GM21619 (cell line): ENCODE results near the gene GAPDHS.
A peak's percentile ranks its signal among the peaks of the same experiment; 100 is the strongest.

ENCODE experiments used
- ATAC-seq: cut with Tn5 transposase; IDR thresholded peaks from one replicate; pipeline ENCODE4 v1.9.1; 2021; ENCODE audit not compliant: unreplicated experiment

Gene GAPDHS

DNA sequence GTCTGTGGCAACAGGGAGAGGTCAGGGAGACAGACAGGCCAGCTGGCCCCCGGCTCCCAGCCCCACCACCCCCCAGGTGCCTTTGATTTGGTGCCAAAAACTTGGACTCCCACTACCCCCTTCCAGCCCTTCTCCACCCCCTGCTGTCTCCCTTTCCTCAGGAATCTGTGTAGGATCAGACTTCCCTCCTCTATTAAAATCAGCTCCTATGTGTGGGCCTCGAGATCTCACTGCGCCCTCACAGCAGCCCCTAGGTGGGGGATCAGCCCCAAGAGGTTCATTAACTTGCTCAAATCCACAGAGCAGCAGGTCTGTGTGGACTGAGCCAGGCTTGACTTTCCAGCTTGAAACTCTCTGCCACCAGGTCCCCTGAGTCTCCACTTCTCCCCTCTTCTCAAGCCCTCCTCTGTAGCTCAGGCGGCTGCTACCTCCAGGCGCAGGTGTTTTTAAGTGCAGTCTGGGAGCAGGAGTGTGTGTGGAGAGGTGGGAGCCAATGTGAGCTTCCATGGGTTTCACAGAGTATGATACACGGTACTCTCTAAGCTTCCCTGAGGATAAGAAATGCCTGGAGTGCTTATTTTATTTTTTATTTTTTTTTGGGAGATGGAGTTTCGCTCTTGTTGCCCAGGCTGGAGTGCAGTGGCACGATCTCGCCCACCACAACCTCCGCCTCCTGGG, 1.7 kb downstream of the GAPDHS start:
- no peak for ATAC-seq

GRCh38 chr19:35539314-35539713, 6.1 kb downstream of the GAPDHS start:
- ATAC-seq: no peak

DNA sequence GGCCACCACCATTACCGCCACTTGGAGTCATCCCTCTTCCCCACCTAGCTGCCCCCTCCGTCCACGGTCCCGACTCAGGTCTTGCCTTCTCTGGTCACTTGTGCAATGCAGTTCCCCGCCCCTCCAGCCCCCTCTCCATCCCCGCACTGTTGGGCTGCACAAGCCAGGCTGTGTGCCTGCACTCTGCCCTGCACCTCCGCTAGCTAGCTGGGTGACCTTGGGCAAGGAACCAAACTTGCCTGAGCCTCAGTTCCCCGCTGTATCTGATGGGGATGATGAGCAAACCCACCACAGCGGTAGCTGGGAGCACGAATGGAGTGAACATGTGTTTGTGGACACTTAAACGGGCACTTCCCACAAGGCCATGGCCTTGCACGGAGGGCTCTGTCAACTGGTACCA, 6.6 kb downstream of the GAPDHS start:
- no peak for ATAC-seq

GRCh38 chr19:35540356-35540927, 7.2 kb downstream of the GAPDHS start:
- no peak for ATAC-seq

DNA sequence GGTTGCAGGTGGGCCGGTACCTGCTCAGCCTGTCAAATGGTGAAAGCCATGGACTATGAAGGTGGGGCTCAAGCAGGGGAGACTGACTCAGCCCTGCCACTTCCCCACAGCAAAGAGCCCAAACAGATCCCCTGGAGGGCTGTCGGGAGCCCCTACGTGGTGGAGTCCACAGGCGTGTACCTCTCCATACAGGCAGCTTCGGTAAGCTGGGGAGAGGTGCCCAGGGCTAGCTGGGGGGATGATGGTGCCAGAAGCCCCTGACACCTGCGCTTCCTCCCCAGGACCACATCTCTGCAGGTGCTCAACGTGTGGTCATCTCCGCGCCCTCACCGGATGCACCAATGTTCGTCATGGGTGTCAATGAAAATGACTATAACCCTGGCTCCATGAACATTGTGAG, 9.0 kb downstream of the GAPDHS start:
- ATAC-seq: no peak

DNA sequence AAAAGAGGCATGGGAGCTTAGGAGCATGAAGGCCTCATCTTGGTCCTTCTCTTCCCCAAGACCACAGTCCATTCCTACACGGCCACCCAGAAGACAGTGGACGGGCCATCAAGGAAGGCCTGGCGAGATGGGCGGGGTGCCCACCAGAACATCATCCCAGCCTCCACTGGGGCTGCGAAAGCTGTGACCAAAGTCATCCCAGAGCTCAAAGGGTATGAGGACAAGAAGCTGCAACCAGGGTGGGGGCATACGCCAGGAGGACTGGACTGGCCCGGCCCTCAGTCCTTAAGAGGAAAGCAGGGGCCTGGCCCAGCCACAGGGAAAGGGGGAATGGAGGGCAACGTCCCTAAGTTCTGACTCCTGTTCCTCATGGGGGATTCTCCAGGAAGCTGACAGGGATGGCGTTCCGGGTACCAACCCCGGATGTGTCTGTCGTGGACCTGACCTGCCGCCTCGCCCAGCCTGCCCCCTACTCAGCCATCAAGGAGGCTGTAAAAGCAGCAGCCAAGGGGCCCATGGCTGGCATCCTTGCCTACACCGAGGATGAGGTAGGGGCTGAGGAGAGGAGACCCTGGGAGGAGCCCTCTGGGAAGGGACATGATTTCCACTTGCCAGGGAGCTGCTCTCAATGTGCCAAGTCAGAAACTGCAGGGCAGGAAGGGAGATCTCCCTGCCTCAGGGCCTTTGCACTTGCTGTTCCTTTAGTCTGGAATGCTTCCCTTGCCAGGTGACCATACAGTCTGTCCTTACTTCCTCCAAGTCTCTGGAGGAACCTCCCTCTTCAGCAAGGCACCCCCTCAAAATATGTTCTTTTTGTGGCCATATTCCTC, 10.2 kb downstream of the GAPDHS start:
- no peak for ATAC-seq

GRCh38 chr19:35544110-35544802, 11.0 kb downstream of the GAPDHS start:
- ATAC-seq: no peak

DNA sequence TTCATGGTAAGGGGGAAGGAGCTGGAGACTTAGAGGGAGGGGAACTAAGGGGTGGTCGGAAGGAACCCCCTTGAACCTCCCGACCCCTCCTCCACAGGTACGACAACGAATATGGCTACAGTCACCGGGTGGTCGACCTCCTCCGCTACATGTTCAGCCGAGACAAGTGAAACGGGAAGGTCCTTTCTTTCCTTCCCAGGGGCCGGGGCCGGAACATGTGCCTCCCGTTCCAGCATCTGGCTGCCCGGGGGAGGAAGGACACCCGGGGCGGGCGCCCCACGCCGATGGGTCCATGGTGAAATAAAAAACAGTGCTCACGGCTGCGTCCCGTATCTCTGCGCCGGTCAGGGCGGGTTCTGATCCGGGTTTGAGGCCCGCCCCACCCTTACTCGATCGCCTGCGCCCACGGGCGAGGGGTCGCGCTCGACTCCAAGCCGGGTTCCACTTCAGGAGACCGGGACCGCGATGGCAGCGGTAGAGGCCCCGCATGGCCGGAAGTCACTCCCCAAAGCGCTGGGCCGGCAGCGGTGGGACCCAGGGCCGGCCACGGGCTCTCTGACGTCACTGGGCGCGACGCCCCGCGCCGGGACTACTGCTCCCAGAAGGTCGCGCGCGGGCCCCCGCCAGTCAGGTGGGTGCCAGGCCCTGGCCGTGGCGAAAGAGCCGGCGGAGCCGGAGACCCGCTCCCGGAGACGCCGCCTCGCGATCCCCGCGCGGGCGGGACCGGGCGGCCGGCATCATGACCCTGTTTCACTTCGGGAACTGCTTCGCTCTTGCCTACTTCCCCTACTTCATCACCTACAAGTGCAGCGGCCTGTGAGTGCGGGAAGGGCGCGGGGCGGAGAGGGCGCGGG, 12.0 kb downstream of the GAPDHS start, which contains the start of gene TMEM147:
TSS of gene TMEM147 (plus strand) at position 626 of the 854 bp plus-strand sequence. CDS start at position 740, 114 bp downstream.
- peak; percentile 66 for ATAC-seq

GRCh38 chr19:35545855-35546381, 12.7 kb downstream of the GAPDHS start:
- peak; percentile 37 for ATAC-seq

DNA sequence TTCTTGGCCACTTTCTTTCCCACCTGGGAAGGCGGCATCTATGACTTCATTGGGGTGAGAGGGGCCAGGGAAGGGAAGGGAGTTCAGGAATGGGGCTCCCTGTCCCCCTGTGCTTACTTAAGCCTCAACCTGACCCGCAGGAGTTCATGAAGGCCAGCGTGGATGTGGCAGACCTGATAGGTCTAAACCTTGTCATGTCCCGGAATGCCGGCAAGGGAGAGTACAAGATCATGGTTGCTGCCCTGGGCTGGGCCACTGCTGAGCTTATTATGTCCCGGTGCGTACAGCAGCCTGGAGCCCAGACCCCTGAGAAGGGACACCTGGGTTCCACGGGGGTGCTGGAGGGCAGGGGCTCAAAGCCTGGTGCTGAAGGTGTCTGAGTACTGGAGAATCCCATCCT, 13.3 kb downstream of the GAPDHS start:
- ATAC-seq: no peak

DNA sequence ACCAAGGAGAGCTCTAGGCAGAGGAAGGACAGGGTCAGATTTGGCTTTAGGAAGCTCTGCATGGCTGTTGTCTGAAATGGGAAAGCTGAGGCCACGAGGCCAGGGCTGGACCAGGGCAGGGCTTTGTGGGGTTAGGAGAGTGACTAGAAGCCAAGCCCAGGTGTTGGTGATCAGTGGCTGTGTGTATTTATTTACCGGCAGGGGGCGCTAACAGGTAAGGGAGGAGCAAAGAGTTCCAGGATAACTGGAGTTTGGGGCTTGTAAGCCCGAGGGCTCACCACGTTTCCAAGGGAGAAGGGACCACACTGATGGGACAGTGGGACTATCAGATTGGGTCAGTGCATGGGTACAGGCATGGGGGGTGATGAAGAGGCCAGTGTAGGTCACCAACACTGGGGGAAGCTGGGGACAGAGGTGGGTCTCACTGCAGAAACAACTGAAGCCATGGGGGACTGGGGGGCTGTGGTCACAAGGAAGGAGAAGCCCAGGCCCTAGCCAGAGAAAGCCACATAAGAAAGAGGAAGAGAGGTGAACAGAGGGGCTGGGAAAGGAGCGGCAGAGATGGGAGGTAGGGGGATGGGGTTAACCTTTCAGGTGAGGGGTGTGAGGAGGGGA, 16.0 kb downstream of the GAPDHS start:
- ATAC-seq: no peak

GRCh38 chr19:35549879-35550523, 16.7 kb downstream of the GAPDHS start:
- no peak for ATAC-seq

DNA sequence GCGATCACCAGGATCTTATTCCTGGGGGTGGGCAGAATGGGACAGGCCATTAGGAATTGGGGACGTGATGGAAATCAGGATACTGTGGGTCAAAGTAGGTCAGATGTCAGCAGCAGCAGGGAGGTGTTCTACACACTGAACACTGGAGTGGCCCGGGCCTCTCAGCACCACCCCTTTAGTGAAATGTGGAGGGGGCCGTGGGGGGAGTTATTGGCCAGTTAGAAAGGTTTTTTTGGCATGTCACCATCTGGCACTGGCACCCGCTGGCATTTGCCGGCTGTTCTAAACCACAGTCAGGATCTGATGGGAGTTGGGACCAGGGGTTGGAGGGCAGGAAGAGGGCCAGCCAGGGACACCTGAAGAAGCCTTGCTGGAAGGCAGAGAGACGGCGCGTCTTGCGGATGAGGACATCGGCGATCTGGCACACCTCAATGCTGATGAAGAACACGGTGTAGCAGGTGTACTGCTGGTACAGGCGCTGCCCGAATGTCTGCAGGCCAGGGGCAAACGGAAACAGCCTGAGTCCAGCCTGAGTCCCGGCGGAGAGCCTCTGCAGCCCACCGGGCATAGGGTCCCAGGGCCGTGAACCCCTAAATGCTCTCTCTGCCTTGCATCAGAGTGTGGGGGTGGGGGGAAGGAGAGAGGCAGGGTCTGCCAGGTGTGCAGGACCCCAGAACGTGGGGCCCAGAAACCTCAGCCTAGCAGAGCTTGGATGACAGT, 18.0 kb downstream of the GAPDHS start:
- ATAC-seq: no peak

DNA sequence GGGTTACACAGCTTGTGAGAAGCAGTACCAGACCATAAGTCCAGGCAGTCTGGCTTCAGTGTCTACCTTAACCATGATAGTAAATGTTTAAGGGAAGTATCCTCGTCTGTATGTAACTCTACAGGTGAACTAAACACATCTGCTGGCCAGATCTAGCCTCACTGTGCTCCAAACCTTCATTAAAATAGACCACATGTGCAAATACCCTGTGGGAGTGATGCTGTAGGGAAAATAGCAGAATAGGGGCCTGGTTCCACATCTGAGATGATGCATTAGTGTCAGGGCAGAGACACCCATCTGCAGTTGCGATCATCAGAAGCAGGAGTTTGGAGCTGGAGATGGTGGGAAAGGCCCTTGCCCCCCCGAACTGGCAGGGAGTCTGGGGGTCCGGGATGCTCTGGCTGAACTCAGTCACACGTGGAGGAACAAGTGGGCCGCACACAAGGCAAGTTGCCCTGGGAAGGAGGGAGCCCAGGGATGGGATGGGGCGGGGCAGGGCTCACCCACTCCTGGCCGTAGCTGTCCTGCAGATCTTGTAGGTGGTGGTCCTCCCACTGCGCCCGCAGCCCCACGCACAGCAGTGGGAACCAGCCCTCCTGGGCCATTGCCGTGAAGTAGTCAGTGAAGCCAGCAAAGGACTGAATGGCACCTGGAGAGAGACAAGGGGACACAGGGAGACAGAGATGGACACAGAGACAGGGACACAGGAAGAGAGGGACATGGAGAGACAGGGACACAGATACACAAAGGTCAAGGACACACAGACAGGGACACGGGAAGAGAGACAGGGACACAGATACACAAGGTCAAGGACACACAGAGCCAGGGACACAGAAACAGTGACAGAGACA, 19.5 kb downstream of the GAPDHS start:
- ATAC-seq: no peak

DNA sequence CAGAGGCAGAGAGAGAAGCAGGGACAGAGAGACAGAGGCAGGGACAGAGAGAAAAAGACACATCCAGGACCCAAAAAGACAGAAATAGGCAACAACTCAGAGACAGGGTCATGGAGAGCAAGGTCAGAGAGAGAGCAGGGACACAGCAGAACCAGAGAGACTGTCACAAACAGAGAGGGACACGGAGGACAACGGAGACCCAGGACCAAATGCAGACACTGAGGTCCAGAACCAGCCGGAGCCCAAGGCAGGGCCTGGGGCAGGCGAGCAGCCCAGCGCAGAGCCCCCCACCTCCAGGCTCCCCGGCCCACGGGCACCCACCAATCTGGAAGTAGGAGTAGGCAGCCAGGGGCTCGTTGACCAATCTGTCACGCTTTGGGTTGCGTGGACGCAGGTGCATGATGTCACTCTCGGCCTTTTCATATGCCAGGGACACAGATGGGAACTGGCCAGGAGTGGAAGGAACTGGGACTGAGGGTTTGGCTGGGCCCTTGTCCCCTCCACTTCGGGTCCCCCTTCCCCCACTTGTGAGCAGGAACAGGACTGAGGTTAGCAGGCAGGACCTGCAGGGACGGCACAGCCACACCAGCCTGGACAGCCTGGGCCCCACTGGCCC, 20.2 kb downstream of the GAPDHS start:
- ATAC-seq: no peak

DNA sequence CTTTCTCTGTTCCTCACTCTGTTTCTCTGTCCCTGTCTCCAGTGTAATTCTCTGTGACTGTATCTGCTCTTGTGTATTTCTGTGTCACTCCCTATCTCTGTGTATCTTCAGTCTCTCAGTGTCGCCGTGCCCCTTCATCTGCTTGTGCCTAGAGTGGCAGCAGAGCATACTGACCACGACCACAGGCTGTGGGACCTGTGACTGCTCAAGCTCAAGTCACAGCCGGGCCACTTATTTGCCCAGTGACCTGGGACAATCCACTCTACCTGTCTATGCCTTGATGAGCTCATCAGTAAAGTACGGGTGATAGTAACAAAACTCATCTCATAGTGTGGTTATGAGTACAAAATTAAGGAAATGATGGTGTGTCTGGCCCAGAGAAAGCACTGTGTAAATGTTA, 20.8 kb downstream of the GAPDHS start:
- no peak for ATAC-seq

DNA sequence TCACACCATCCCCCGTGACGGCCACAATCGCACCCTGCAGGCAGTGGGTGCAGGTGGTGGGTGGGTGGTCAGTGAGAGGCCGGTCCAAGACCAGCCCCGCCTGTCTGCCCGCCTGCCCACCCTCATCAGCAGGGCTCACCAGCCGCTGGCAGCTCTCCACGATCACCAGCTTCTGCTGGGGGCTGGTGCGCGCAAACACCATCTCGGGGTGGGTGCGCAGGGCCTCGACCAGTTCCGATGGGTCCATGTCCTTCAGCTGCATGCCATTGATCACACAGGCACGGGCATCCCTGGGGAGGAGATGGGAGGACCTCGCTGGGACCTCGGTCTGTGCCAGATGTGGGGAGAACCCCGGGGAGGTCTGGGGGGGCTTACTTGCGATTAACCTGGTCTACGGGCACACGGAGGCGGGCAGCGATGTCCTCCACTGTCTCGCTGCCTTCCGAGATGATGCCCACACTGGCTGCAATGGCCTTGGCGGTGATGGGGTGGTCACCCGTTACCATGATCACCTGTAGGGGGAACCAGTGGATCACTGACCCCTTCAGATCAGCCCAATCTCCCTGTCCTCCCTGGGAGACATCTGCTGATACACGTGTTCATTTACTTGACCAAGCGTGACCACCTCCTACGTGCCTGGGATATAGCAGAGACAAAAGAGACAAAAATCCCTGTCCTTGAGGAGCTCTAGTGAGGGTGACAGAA, 22.2 kb downstream of the GAPDHS start:
- no peak for ATAC-seq
